Loucy (cell line): ENCODE data around the gene PLEKHG5.

Source experiments
- H2AFZ ChIP-seq: fragments of 200-600 bp; sonication (generic); 2 replicates; pipeline ENCODE4 v1.6.0; 2016; ENCODE audit warnings: antibody characterized with exemption, mild to moderate bottlenecking, low read length, moderate library complexity
- H3F3A ChIP-seq: fragments of 200-600 bp; 2 replicates; pipeline ENCODE4 v1.6.0; 2016; ENCODE audit warnings: antibody characterized with exemption, low read depth, mild to moderate bottlenecking
- H3K27me3 ChIP-seq: fragments of 200-600 bp; sonication (generic); 2 replicates; pipeline ENCODE4 v1.6.1; 2014; ENCODE audit warnings: low read length, mild to moderate bottlenecking; ENCODE audit not compliant: insufficient read depth, poor library complexity, severe bottlenecking
- H3K36me3 ChIP-seq: fragments of 200-600 bp; sonication (generic); 2 replicates; pipeline ENCODE4 v1.6.1; 2016; ENCODE audit warnings: low read length; ENCODE audit not compliant: insufficient read depth
- H3K4me1 ChIP-seq: fragments of 200-600 bp; sonication (generic); 2 replicates; pipeline ENCODE4 v1.5.1; 2014; ENCODE audit warnings: low read length, mild to moderate bottlenecking; ENCODE audit not compliant: insufficient read depth, poor library complexity, severe bottlenecking
- H3K4me2 ChIP-seq: fragments of 200-600 bp; sonication (generic); 2 replicates; pipeline ENCODE4 v1.6.0; 2014; ENCODE audit warnings: antibody characterized with exemption, low read length, low read depth, mild to moderate bottlenecking; ENCODE audit not compliant: poor library complexity, severe bottlenecking
- H3K4me3 ChIP-seq: fragments of 200-600 bp; sonication (generic); 2 replicates; pipeline ENCODE4 v1.5.1; 2014; ENCODE audit warnings: low read length, mild to moderate bottlenecking, mixed read lengths; ENCODE audit not compliant: poor library complexity, severe bottlenecking
- H3K79me2 ChIP-seq: fragments of 200-600 bp; sonication (generic); 2 replicates; pipeline ENCODE4 v1.6.1; 2014; ENCODE audit warnings: low read length; ENCODE audit not compliant: insufficient read depth
- H3K9ac ChIP-seq: fragments of 200-600 bp; sonication (generic); 2 replicates; pipeline ENCODE4 v1.6.0; 2014; ENCODE audit warnings: mild to moderate bottlenecking, low read depth, low read length, moderate library complexity; ENCODE audit not compliant: poor library complexity, severe bottlenecking
- H3K9me2 ChIP-seq: fragments of 200-600 bp; sonication (generic); replicated peaks from 2 replicates; pipeline ENCODE4 v1.6.1; 2016; ENCODE audit warnings: low read depth, low read length, mixed read lengths
- H3K9me3 ChIP-seq: fragments of 200-600 bp; sonication (generic); 2 replicates; pipeline ENCODE4 v1.6.1; 2014; ENCODE audit warnings: mild to moderate bottlenecking, antibody characterized with exemption, low read length, low read depth; ENCODE audit not compliant: insufficient read depth
- H4K20me1 ChIP-seq: fragments of 200-600 bp; sonication (generic); 2 replicates; pipeline ENCODE4 v1.6.0; 2014; ENCODE audit warnings: antibody characterized with exemption, low read length, mild to moderate bottlenecking; ENCODE audit not compliant: insufficient read depth, poor library complexity, severe bottlenecking
- EZH2phosphoT487 ChIP-seq: fragments of 200-600 bp; IDR thresholded peaks from 2 replicates; pipeline ENCODE4 v1.6.1; 2018; ENCODE audit warnings: antibody characterized with exemption, mild to moderate bottlenecking, moderate library complexity, borderline replicate concordance
- TF ChIP-seq, protein P1 (sequence below): fragments of 200-600 bp; sonication (generic); conservative IDR thresholded peaks from 2 replicates; pipeline ENCODE4 v1.5.1; 2014; ENCODE audit warnings: mild to moderate bottlenecking, antibody characterized with exemption, low read length

Gene PLEKHG5

DNA sequence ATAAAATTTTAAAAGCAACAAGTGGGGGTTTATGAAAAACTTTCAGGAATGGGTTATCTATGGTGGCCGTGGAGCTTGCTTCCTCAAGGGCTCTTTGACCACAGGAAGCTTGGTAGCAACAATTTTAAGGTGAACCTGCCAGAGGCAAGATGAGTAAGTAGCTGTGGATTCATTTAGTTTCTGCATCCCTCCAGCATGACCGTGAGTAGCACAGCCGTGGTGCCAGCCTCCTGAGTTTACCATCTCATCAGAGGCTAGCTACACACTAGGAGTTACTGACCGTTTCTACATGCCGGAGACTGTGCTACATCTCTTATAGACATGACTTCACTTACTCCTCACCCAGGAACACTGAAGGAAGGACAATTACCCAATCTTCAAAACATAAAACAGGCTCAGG, 30.1 kb upstream of the PLEKHG5 start:
- Histone ChIP-seq H3K27me3 (no peaks in the 10 kb centered on the region), H3K9ac (no peak overlapping the region), H3K4me3 (no peak overlapping the region), H3K36me3 (peaks cover 15% of the 10 kb centered on the region; the same call in 1 of the 2 replicates), H3K4me1 (no peaks in the 10 kb centered on the region), H3K9me3 (no peaks in the 10 kb centered on the region), H3F3A (no peaks in the 10 kb centered on the region), H3K79me2 (no peaks in the 10 kb centered on the region), H4K20me1 (no peaks in the 10 kb centered on the region), H2AFZ (no peak overlapping the region), H3K9me2 (no peaks in the 10 kb centered on the region), H3K4me2 (no peak overlapping the region)
- TF ChIP-seq EZH2phosphoT487 = no peak
- TF ChIP-seq, protein P1, sequence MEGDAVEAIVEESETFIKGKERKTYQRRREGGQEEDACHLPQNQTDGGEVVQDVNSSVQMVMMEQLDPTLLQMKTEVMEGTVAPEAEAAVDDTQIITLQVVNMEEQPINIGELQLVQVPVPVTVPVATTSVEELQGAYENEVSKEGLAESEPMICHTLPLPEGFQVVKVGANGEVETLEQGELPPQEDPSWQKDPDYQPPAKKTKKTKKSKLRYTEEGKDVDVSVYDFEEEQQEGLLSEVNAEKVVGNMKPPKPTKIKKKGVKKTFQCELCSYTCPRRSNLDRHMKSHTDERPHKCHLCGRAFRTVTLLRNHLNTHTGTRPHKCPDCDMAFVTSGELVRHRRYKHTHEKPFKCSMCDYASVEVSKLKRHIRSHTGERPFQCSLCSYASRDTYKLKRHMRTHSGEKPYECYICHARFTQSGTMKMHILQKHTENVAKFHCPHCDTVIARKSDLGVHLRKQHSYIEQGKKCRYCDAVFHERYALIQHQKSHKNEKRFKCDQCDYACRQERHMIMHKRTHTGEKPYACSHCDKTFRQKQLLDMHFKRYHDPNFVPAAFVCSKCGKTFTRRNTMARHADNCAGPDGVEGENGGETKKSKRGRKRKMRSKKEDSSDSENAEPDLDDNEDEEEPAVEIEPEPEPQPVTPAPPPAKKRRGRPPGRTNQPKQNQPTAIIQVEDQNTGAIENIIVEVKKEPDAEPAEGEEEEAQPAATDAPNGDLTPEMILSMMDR = no peak

DNA sequence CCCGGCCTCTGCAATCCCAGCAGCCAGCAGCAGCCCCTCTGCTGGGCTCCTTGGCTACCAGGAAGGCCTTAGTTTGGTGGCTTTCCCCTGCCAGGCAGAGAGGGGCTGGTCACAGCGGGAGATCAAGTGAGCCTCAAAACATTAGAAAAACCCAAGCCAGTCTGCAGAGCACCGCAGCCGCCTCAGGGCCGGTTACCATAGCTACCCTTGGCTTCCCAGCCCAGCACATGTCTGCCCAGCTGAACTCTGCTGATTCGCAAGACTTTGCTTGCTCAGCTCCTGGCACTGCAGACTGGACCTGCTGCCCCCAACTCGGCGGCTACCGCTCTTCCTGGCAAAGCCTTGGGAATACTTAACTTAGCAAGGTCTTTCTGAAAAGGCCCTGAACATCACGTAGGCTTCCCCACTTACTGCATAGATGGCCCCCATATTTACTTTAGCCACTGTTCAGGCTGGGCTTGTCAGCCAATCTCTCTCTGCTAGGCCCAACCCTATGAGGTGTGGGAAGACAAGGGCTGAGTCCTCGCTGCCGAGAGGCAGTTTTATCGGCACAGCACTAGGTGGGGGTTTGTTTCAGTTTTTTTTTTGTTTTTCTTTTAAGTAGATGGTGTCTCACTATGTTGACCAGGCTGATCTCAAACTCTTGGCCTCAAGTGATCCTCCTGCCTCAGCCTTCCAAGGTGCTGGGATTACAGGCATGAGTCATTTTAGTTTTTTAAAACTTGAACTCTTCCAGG, 28.6 kb upstream of the PLEKHG5 start:
- H3K79me2 ChIP-seq = no peaks in the 10 kb centered on the region
- H3K4me2 ChIP-seq = no peak overlapping the region
- TF ChIP-seq EZH2phosphoT487 = no peak
- TF ChIP-seq, protein P1 = no peak
- no peaks in the 10 kb centered on the region for H4K20me1 ChIP-seq
- no peaks in the 10 kb centered on the region for H3F3A ChIP-seq
- no peak overlapping the region for H3K9ac ChIP-seq
- no peaks in the 10 kb centered on the region for H3K27me3 ChIP-seq
- H2AFZ ChIP-seq = no peak overlapping the region
- no peaks in the 10 kb centered on the region for H3K9me2 ChIP-seq
- peaks cover 1% of the 10 kb centered on the region; the same call in 1 of the 2 replicates for H3K36me3 ChIP-seq
- H3K4me1 ChIP-seq = no peaks in the 10 kb centered on the region
- H3K9me3 ChIP-seq = no peaks in the 10 kb centered on the region
- no peak overlapping the region for H3K4me3 ChIP-seq

DNA sequence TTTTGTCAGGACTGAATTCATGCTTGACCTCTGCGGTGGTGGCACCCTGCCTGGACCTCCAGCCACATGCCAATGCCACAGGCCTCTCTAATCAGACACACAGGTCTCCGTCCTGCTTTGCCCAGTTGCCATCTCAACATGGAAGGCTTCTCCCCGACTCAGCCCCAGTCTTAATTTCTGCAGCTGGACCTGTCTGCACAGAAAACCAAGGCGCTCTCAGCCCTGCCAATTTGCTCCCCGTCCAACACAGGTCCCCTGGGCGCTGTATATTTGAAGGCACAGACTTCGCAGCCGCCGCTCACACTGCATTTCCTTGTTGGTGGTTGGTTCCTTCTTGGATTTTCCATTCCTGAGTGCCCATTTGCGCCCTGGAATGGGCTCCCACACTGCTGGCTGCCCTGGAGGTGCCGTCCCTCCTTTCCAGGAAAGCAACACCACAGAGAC, 28.0 kb upstream of the PLEKHG5 start:
- Histone ChIP-seq H3K9me2 (no peaks in the 10 kb centered on the region), H3K79me2 (no peaks in the 10 kb centered on the region), H3K4me3 (no peak overlapping the region), H2AFZ (no peak overlapping the region), H3K4me1 (no peaks in the 10 kb centered on the region), H3F3A (no peaks in the 10 kb centered on the region), H3K9ac (no peak overlapping the region), H3K4me2 (no peak overlapping the region), H3K9me3 (no peaks in the 10 kb centered on the region), H3K27me3 (no peaks in the 10 kb centered on the region), H4K20me1 (no peaks in the 10 kb centered on the region), H3K36me3 (no peaks in the 10 kb centered on the region)
- TF ChIP-seq, protein P1 = no peak
